Astrocyte of the cerebellum (primary cell): ENCODE measurements around the gene GFI1B.
"Not testable (repeated sequence)": the region's sequence is repeated elsewhere in the genome, so short reads cannot be mapped to it uniquely, and the experiment has no call there.

Experiments used
- DNase-seq: peaks from one replicate; pipeline ENCODE4 v3.0.0-alpha.2; 2011; ENCODE audit warnings: low read depth
- H3K4me3 ChIP-seq: 2 replicates; pipeline ENCODE4 v1.5.1; 2011; ENCODE audit warnings: mild to moderate bottlenecking, low read depth, low read length, moderate library complexity
- CTCF ChIP-seq: IDR thresholded peaks from 2 replicates; pipeline ENCODE4 v1.5.1; 2012; ENCODE audit warnings: low read length, low read depth, moderate library complexity, mild to moderate bottlenecking; ENCODE audit errors: missing control alignments
- in situ Hi-C: cut with HindIII; loops from 2 replicates; pipeline ENCODE4 v1.10.0; 2017; ENCODE audit warnings: low sequenced_read_pairs

The GFI1B gene

GRCh38 chr9:132961002-132961401 is 17.5 kb upstream of the GFI1B start:
- in situ Hi-C loops: no loop called here
- no peak for TF ChIP-seq CTCF
- H3K4me3 ChIP-seq: no peak overlapping the region
- DNase-seq: no peak

GRCh38 chr9:132965478-132965877 is 13.0 kb upstream of the GFI1B start:
- DNase-seq: no peak
- TF ChIP-seq CTCF: no peak
- in situ Hi-C loops: no loop called here
- no peak overlapping the region for H3K4me3 ChIP-seq

- H3K4me3 ChIP-seq, in situ Hi-C loops, DNase-seq: not testable (repeated sequence)
Observed at GRCh38 chr9:132967908-132968307, 10.6 kb upstream of the GFI1B start.

GRCh38 chr9:132969783-132970182 is 8.7 kb upstream of the GFI1B start:
- DNase-seq: no peak
- H3K4me3 ChIP-seq: no peak overlapping the region
- in situ Hi-C loops: no loop called here
- TF ChIP-seq CTCF: no peak

- H3K4me3 ChIP-seq: no peak overlapping the region
- no peak for TF ChIP-seq CTCF
- DNase-seq: no peak
- in situ Hi-C loops: no loop called here
Observed at GRCh38 chr9:132970324-132971062, 8.0 kb upstream of the GFI1B start.

- no peak overlapping the region for H3K4me3 ChIP-seq
- in situ Hi-C loops: no loop called here
- TF ChIP-seq CTCF: no peak
- no peak for DNase-seq
Observed at GRCh38 chr9:132973166-132973565, 5.3 kb upstream of the GFI1B start.

- in situ Hi-C loops: no loop called here
- TF ChIP-seq CTCF: no peak
- no peak overlapping the region for H3K4me3 ChIP-seq
- DNase-seq: no peak
Observed at GRCh38 chr9:132973713-132974112, 4.8 kb upstream of the GFI1B start.
